SU-DHL-6 (cell line): Measurements from ENCODE around the gene PPP1R9B.

Experiments
- EZH2phosphoT487 ChIP-seq: fragments of 200-600 bp; sonication (generic), shearing (Covaris generic); conservative IDR thresholded peaks from 2 replicates; pipeline ENCODE4 v1.6.1; 2018; ENCODE audit warnings: mild to moderate bottlenecking, antibody characterized with exemption, low read length, moderate library complexity, mixed read lengths
- TF ChIP-seq, protein P1 (sequence below): fragments of 200-600 bp; sonication (generic); IDR thresholded peaks from one replicate; pipeline ENCODE4 v1.5.1; 2017; ENCODE audit warnings: antibody characterized with exemption, mild to moderate bottlenecking, low read length, moderate library complexity; ENCODE audit not compliant: insufficient read depth, poor library complexity, severe bottlenecking

DNA sequence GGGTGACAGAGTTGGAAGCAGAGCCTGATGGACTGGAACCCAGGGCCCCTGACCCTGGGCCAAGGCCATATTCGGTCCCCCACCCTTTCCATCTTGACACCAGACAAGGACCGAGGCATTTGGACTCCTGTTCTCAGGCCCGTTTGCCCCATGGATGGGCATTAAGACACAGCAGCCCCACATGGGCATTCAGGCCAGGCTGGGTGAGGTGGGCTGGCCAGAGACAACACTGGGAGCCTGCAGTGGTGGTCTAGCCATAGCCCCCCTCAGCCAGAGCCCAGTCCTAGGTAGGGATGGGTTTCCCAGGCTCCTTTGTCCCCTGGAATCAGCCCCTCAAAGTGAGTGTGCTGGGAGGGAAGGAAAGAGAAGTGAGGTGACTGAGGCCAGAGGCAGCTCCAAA, 53.7 kb downstream of the PPP1R9B start:
- TF ChIP-seq, protein P1, sequence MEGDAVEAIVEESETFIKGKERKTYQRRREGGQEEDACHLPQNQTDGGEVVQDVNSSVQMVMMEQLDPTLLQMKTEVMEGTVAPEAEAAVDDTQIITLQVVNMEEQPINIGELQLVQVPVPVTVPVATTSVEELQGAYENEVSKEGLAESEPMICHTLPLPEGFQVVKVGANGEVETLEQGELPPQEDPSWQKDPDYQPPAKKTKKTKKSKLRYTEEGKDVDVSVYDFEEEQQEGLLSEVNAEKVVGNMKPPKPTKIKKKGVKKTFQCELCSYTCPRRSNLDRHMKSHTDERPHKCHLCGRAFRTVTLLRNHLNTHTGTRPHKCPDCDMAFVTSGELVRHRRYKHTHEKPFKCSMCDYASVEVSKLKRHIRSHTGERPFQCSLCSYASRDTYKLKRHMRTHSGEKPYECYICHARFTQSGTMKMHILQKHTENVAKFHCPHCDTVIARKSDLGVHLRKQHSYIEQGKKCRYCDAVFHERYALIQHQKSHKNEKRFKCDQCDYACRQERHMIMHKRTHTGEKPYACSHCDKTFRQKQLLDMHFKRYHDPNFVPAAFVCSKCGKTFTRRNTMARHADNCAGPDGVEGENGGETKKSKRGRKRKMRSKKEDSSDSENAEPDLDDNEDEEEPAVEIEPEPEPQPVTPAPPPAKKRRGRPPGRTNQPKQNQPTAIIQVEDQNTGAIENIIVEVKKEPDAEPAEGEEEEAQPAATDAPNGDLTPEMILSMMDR, result no peak
- no peak for TF ChIP-seq EZH2phosphoT487
